KMS-11 (cell line): ENCODE results near the gene TECPR2.

ENCODE experiments used
- H2AFZ ChIP-seq: fragments of 200-600 bp; sonication (generic); 2 replicates; pipeline ENCODE4 v1.6.1; 2016; ENCODE audit warnings: antibody characterized with exemption, mixed run types, low read depth
- H3K27ac ChIP-seq: fragments of 200-600 bp; sonication (generic); 2 replicates; pipeline ENCODE4 v1.6.1; 2016; ENCODE audit warnings: mild to moderate bottlenecking, mixed run types
- H3K27me3 ChIP-seq: fragments of 200-600 bp; sonication (generic); 2 replicates; pipeline ENCODE4 v1.6.1; 2017; ENCODE audit warnings: mild to moderate bottlenecking, low read depth, mixed run types, moderate library complexity; ENCODE audit not compliant: insufficient read depth
- H3K36me3 ChIP-seq: fragments of 200-600 bp; sonication (generic); 2 replicates; pipeline ENCODE4 v1.6.1; 2017; ENCODE audit warnings: mild to moderate bottlenecking, mixed run types; ENCODE audit not compliant: insufficient read depth
- H3K4me1 ChIP-seq: fragments of 200-600 bp; sonication (generic); 2 replicates; pipeline ENCODE4 v1.6.1; 2016; ENCODE audit warnings: mild to moderate bottlenecking, low read depth, mixed run types; ENCODE audit not compliant: poor library complexity, severe bottlenecking
- H3K4me2 ChIP-seq: fragments of 200-600 bp; sonication (generic); 2 replicates; pipeline ENCODE4 v1.7.0; 2016; ENCODE audit warnings: mild to moderate bottlenecking, mixed run types
- H3K4me3 ChIP-seq: fragments of 200-600 bp; sonication (generic); IDR thresholded peaks from 2 replicates; pipeline ENCODE4 v1.6.1; 2017; ENCODE audit warnings: low read depth, low read length, mixed read lengths; ENCODE audit not compliant: insufficient read depth
- H3K79me2 ChIP-seq: fragments of 200-600 bp; sonication (generic); 2 replicates; pipeline ENCODE4 v1.6.1; 2016; ENCODE audit warnings: low read depth, mixed run types; ENCODE audit not compliant: insufficient read depth
- H3K9ac ChIP-seq: fragments of 200-600 bp; sonication (generic); 2 replicates; pipeline ENCODE4 v1.6.1; 2016; ENCODE audit warnings: mild to moderate bottlenecking, mixed run types
- H4K20me1 ChIP-seq: fragments of 200-600 bp; sonication (generic); 2 replicates; pipeline ENCODE4 v1.6.1; 2016; ENCODE audit warnings: mild to moderate bottlenecking, mixed run types; ENCODE audit not compliant: insufficient read depth
- TF ChIP-seq, protein P1 (sequence below): fragments of 200-600 bp; sonication (generic); conservative IDR thresholded peaks from 2 replicates; pipeline ENCODE4 v1.6.1; 2017; ENCODE audit warnings: low read depth, mild to moderate bottlenecking, antibody characterized with exemption, low read length, moderate library complexity, mixed read lengths

TECPR2 gene

GRCh38 chr14:102342238-102342637 lies 20.5 kb upstream of the TECPR2 start:
- Histone ChIP-seq H4K20me1 (no peaks in the 10 kb centered on the region), H3K4me2 (no peak overlapping the region), H3K9ac (no peak overlapping the region), H3K4me3 (no peak overlapping the region), H3K79me2 (no peaks in the 10 kb centered on the region), H3K27ac (no peak overlapping the region), H3K36me3 (no peaks in the 10 kb centered on the region), H3K4me1 (no peaks in the 10 kb centered on the region), H2AFZ (no peak overlapping the region), H3K27me3 (no peaks in the 10 kb centered on the region)
- TF ChIP-seq, protein P1, sequence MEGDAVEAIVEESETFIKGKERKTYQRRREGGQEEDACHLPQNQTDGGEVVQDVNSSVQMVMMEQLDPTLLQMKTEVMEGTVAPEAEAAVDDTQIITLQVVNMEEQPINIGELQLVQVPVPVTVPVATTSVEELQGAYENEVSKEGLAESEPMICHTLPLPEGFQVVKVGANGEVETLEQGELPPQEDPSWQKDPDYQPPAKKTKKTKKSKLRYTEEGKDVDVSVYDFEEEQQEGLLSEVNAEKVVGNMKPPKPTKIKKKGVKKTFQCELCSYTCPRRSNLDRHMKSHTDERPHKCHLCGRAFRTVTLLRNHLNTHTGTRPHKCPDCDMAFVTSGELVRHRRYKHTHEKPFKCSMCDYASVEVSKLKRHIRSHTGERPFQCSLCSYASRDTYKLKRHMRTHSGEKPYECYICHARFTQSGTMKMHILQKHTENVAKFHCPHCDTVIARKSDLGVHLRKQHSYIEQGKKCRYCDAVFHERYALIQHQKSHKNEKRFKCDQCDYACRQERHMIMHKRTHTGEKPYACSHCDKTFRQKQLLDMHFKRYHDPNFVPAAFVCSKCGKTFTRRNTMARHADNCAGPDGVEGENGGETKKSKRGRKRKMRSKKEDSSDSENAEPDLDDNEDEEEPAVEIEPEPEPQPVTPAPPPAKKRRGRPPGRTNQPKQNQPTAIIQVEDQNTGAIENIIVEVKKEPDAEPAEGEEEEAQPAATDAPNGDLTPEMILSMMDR, result no peak

GRCh38 chr14:102344084-102344483 lies 18.7 kb upstream of the TECPR2 start:
- no peak overlapping the region for H3K27ac ChIP-seq
- H3K27me3 ChIP-seq, result no peaks in the 10 kb centered on the region
- no peaks in the 10 kb centered on the region for H4K20me1 ChIP-seq
- H3K9ac ChIP-seq, result no peak overlapping the region
- H2AFZ ChIP-seq, result no peak overlapping the region
- H3K4me3 ChIP-seq, result no peak overlapping the region
- no peaks in the 10 kb centered on the region for H3K36me3 ChIP-seq
- no peak overlapping the region for H3K4me2 ChIP-seq
- TF ChIP-seq, protein P1, result no peak
- no peaks in the 10 kb centered on the region for H3K4me1 ChIP-seq
- no peaks in the 10 kb centered on the region for H3K79me2 ChIP-seq

GRCh38 chr14:102344485-102344884 lies 18.3 kb upstream of the TECPR2 start:
- H3K36me3 ChIP-seq, result no peaks in the 10 kb centered on the region
- H3K9ac ChIP-seq, result no peak overlapping the region
- H3K4me2 ChIP-seq, result no peak overlapping the region
- no peak overlapping the region for H3K4me3 ChIP-seq
- TF ChIP-seq, protein P1, result no peak
- H3K27ac ChIP-seq, result no peak overlapping the region
- no peaks in the 10 kb centered on the region for H3K79me2 ChIP-seq
- no peaks in the 10 kb centered on the region for H3K4me1 ChIP-seq
- no peaks in the 10 kb centered on the region for H3K27me3 ChIP-seq
- H2AFZ ChIP-seq, result no peak overlapping the region
- H4K20me1 ChIP-seq, result no peaks in the 10 kb centered on the region

DNA sequence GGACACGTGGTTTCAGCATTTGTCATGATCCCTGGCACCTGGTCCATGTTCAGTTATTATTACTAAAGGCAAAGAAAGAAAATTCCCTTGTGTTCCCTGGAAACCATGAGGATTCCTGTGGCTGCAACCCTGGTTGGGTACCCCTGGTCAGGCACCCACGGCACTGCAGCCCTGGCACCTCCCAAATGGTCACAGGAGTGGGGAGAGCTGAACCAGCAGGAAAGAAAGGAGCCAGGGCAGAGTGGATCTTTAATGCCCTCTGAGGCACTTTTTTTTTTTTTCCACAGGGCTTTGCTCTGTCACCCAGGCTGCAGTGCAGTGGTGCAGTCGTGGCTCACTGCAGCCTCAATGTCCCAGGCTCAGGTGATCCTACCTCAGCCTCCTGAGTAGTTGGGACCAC lies 17.5 kb upstream of the TECPR2 start:
- Histone ChIP-seq H3K4me3 (no peak overlapping the region), H3K27ac (no peak overlapping the region), H4K20me1 (no peaks in the 10 kb centered on the region), H2AFZ (no peak overlapping the region), H3K27me3 (no peaks in the 10 kb centered on the region), H3K79me2 (no peaks in the 10 kb centered on the region), H3K4me2 (no peak overlapping the region), H3K4me1 (no peaks in the 10 kb centered on the region), H3K36me3 (no peaks in the 10 kb centered on the region), H3K9ac (no peak overlapping the region)
- TF ChIP-seq, protein P1, result no peak
